PC-3 (cell line): ENCODE results near the gene RGS3. TPM values are rescaled to one million over a fixed set of nuclear protein-coding genes. Genes with fewer than 3 reads are reported as not detected.

Source experiments
- ATAC-seq: fragments of 200-7000 bp; cut with Tn5 transposase; 2 replicates; pipeline ENCODE4 v1.9.1; 2020; ENCODE audit warnings: mild to moderate bottlenecking, moderate library complexity
- BruUV-seq: library from RNA; stranded (reverse); fragments of 400-500 nt; replicated peaks from 2 replicates; lab custom pipeline; 2021; lab: Mats Ljungman, UMichigan
- CTCF ChIA-PET: fragments of 300-600 bp; sonication (Branson Sonifier 250); formaldehyde crosslinking; loops from one replicate; lab custom pipeline; 2022; ENCODE audit warnings: antibody characterized with exemption; lab: Charles Lee
- POLR2A ChIA-PET: fragments of 300-600 bp; sonication (Branson Sonifier 250); formaldehyde crosslinking; loops from one replicate; lab custom pipeline; 2022; ENCODE audit warnings: antibody characterized with exemption; ENCODE audit not compliant: unreplicated experiment; lab: Charles Lee
- DNase-seq: peaks from one replicate; pipeline ENCODE4 v3.0.0-alpha.2; 2015
- H2AFZ ChIP-seq: fragments of 300-600 bp; sonication (generic); 2 replicates; pipeline ENCODE4 v1.6.0; 2016; ENCODE audit warnings: antibody characterized with exemption, low read length
- H3F3A ChIP-seq: fragments of 300-600 bp; sonication (generic); one replicate; pipeline ENCODE4 v1.6.0; 2017; ENCODE audit warnings: antibody characterized with exemption, low read length, control low read depth, mild to moderate bottlenecking; ENCODE audit not compliant: unreplicated experiment
- H3K27ac ChIP-seq: fragments of 300-600 bp; sonication (generic); 2 replicates; pipeline ENCODE4 v1.5.1; 2016; ENCODE audit warnings: mild to moderate bottlenecking, low read length
- H3K27me3 ChIP-seq: fragments of 300-600 bp; sonication (generic); 2 replicates; pipeline ENCODE4 v1.6.1; 2016; ENCODE audit warnings: low read length, mixed read lengths
- H3K36me3 ChIP-seq: fragments of 300-600 bp; sonication (generic); 2 replicates; pipeline ENCODE4 v1.6.1; 2016; ENCODE audit warnings: low read depth, mixed run types, low read length, mixed read lengths
- H3K4me1 ChIP-seq: fragments of 300-600 bp; sonication (generic); 2 replicates; pipeline ENCODE4 v1.5.1; 2016; ENCODE audit warnings: low read length; ENCODE audit not compliant: insufficient read depth
- H3K4me2 ChIP-seq: fragments of 300-600 bp; sonication (generic); 2 replicates; pipeline ENCODE4 v1.6.0; 2016; ENCODE audit warnings: low read length
- H3K4me3 ChIP-seq: fragments of 300-600 bp; sonication (generic); 2 replicates; pipeline ENCODE4 v1.5.1; 2016; ENCODE audit warnings: mild to moderate bottlenecking, low read length, mixed read lengths
- H3K79me2 ChIP-seq: fragments of 300-600 bp; sonication (generic); 2 replicates; pipeline ENCODE4 v1.6.1; 2017; ENCODE audit warnings: low read length, mixed read lengths
- H3K9ac ChIP-seq: fragments of 300-600 bp; sonication (generic); 2 replicates; pipeline ENCODE4 v1.6.0; 2016; ENCODE audit warnings: mild to moderate bottlenecking, low read length
- H3K9me2 ChIP-seq: fragments of 300-600 bp; sonication (generic); replicated peaks from 2 replicates; pipeline ENCODE4 v1.6.1; 2016; ENCODE audit warnings: mixed run types, low read length, mixed read lengths
- H3K9me3 ChIP-seq: fragments of 300-600 bp; sonication (generic); 2 replicates; pipeline ENCODE4 v1.6.1; 2016; ENCODE audit warnings: low read length, mixed read lengths
- H4K20me1 ChIP-seq: fragments of 300-600 bp; sonication (generic); 2 replicates; pipeline ENCODE4 v1.6.1; 2016; ENCODE audit warnings: low read length, mixed read lengths
- EZH2 ChIP-seq: fragments of 300-600 bp; sonication (generic); IDR thresholded peaks from one replicate; pipeline ENCODE4 v1.6.1; 2017; ENCODE audit warnings: antibody characterized with exemption, mild to moderate bottlenecking, low read length; ENCODE audit not compliant: unreplicated experiment
- EZH2phosphoT487 ChIP-seq: fragments of 300-600 bp; sonication (generic); IDR thresholded peaks from 2 replicates; pipeline ENCODE4 v1.6.1; 2018; ENCODE audit warnings: mild to moderate bottlenecking, antibody characterized with exemption, low read length, borderline replicate concordance
- intact Hi-C: fragments of 100-400 bp; cut with micrococcal nuclease; formaldehyde crosslinking; loops from 2 replicates; pipeline ENCODE4 v1.9.0; 2023
- total RNA-seq: library from RNA; depleted of rRNA; stranded (reverse); fragments of >200 nt; gene quantifications from 2 replicates; pipeline ENCODE4 v1.2.3, GENCODE V29; 2014
- TF ChIP-seq, protein P1 (sequence below): fragments of 300-600 bp; sonication (generic); conservative IDR thresholded peaks from 2 replicates; pipeline ENCODE4 v1.5.1; 2017; ENCODE audit warnings: antibody characterized with exemption, low read depth, mild to moderate bottlenecking, low read length

The RGS3 gene
- total RNA-seq, 1 experiment from 2014 or later, result 26.3 TPM

- no peak overlapping the region for H2AFZ ChIP-seq
- TF ChIP-seq EZH2 (no peak), EZH2phosphoT487 (no peak)
- TF ChIP-seq, protein P1, sequence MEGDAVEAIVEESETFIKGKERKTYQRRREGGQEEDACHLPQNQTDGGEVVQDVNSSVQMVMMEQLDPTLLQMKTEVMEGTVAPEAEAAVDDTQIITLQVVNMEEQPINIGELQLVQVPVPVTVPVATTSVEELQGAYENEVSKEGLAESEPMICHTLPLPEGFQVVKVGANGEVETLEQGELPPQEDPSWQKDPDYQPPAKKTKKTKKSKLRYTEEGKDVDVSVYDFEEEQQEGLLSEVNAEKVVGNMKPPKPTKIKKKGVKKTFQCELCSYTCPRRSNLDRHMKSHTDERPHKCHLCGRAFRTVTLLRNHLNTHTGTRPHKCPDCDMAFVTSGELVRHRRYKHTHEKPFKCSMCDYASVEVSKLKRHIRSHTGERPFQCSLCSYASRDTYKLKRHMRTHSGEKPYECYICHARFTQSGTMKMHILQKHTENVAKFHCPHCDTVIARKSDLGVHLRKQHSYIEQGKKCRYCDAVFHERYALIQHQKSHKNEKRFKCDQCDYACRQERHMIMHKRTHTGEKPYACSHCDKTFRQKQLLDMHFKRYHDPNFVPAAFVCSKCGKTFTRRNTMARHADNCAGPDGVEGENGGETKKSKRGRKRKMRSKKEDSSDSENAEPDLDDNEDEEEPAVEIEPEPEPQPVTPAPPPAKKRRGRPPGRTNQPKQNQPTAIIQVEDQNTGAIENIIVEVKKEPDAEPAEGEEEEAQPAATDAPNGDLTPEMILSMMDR, result no peak
- no peaks in the 10 kb centered on the region for H3F3A ChIP-seq
- H3K4me3 ChIP-seq, result no peak overlapping the region
- H3K36me3 ChIP-seq, result no peaks in the 10 kb centered on the region
- BruUV-seq, result no TSS peak
- no peak for DNase-seq
- no peak for ATAC-seq
- POLR2A ChIA-PET, result no interaction called here
- H3K4me2 ChIP-seq, result no peak overlapping the region
- intact Hi-C loops, result no loop called here
- H3K79me2 ChIP-seq, result no peaks in the 10 kb centered on the region
- H4K20me1 ChIP-seq, result no peaks in the 10 kb centered on the region
- no peaks in the 10 kb centered on the region for H3K9me2 ChIP-seq
- H3K27ac ChIP-seq, result no peak overlapping the region
- no peak overlapping the region for H3K9ac ChIP-seq
- no peaks in the 10 kb centered on the region for H3K9me3 ChIP-seq
- no peaks in the 10 kb centered on the region for H3K4me1 ChIP-seq
- H3K27me3 ChIP-seq, result no peaks in the 10 kb centered on the region
- CTCF ChIA-PET, result no interaction called here
Measured at GRCh38 chr9:113426701-113427100, 36.8 kb upstream of the RGS3 start.

DNA sequence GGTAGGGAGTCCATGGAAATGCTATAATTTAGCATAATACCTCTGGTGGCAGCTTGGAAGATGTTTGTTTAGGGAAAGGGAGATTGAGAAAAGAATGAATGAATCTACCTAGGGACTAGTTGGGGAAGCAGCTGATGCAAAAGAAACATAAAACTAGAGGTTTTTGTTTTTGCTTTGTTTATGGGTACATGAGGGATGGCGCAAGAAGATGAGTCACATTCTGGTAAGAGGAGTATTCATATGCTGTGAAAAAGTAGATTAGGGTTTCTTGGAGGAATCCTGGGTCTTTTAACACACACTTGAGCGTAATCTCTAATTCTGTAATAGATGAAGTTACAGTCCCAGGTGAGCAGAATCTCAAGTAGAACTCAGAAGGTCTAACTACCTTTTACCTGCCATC, 35.9 kb upstream of the RGS3 start:
- no peaks in the 10 kb centered on the region for H3K9me3 ChIP-seq
- DNase-seq (no peak), ATAC-seq (no peak)
- H3K27me3 ChIP-seq, result no peaks in the 10 kb centered on the region
- no TSS peak for BruUV-seq
- no peaks in the 10 kb centered on the region for H3K36me3 ChIP-seq
- no peaks in the 10 kb centered on the region for H3K9me2 ChIP-seq
- H3K79me2 ChIP-seq, result no peaks in the 10 kb centered on the region
- H3F3A ChIP-seq, result no peaks in the 10 kb centered on the region
- no peak overlapping the region for H3K9ac ChIP-seq
- intact Hi-C loops, result no loop called here
- no peak overlapping the region for H3K4me2 ChIP-seq
- H3K4me1 ChIP-seq, result no peaks in the 10 kb centered on the region
- H3K4me3 ChIP-seq, result no peak overlapping the region
- POLR2A ChIA-PET, result no interaction called here
- no peak overlapping the region for H3K27ac ChIP-seq
- H4K20me1 ChIP-seq, result no peaks in the 10 kb centered on the region
- TF ChIP-seq EZH2 (no peak), EZH2phosphoT487 (no peak)
- TF ChIP-seq, protein P1, result no peak
- CTCF ChIA-PET, result no interaction called here
- no peak overlapping the region for H2AFZ ChIP-seq

- intact Hi-C loops, result no loop called here
- no peak overlapping the region for H3K9ac ChIP-seq
- ChIA-PET CTCF (no interaction called here), POLR2A (no interaction called here)
- ATAC-seq, result no peak
- no peaks in the 10 kb centered on the region for H3K4me1 ChIP-seq
- H3K4me3 ChIP-seq, result no peak overlapping the region
- H3K79me2 ChIP-seq, result no peaks in the 10 kb centered on the region
- H2AFZ ChIP-seq, result no peak overlapping the region
- TF ChIP-seq, protein P1, result no peak
- TF ChIP-seq EZH2 (no peak), EZH2phosphoT487 (no peak)
- no peak overlapping the region for H3K4me2 ChIP-seq
- H3K9me2 ChIP-seq, result no peaks in the 10 kb centered on the region
- H4K20me1 ChIP-seq, result no peaks in the 10 kb centered on the region
- no peak for DNase-seq
- H3K27me3 ChIP-seq, result no peaks in the 10 kb centered on the region
- H3K27ac ChIP-seq, result no peak overlapping the region
- no TSS peak for BruUV-seq
- no peaks in the 10 kb centered on the region for H3K9me3 ChIP-seq
- H3K36me3 ChIP-seq, result no peaks in the 10 kb centered on the region
- H3F3A ChIP-seq, result no peaks in the 10 kb centered on the region
Measured at GRCh38 chr9:113428062-113428615, 35.4 kb upstream of the RGS3 start.
